Cardiac fibroblast (primary cell): ENCODE measurements around the gene PLS1.

Experiments
- DNase-seq, 2 donors: peaks; one replicate each; pipeline versions ENCODE4 v3.0.0 to v3.0.0-alpha.2; 2010; ENCODE audit warnings: low read depth in 2 of 2
- H3K4me3 ChIP-seq, 2 donors: replicated peaks in 1 of 2; 1 replicate in 1 of 2; 2 replicates in 1 of 2; pipeline ENCODE4 v1.5.1; 2011; ENCODE audit warnings: low read depth in 2 of 2, low read length in 2 of 2, mild to moderate bottlenecking in 2 of 2, moderate library complexity in 1 of 2
- CTCF ChIP-seq: IDR thresholded peaks from one replicate; pipeline ENCODE4 v1.5.1; 2011; ENCODE audit warnings: low read depth, mild to moderate bottlenecking, low read length, inconsistent platforms

PLS1 gene

GRCh38 chr3:142647856-142648255 is 51.7 kb downstream of the PLS1 start:
- no peak for TF ChIP-seq CTCF
- H3K4me3 ChIP-seq, result no peak overlapping the region
- DNase-seq, result peak in 1 of 2 donors; percentile 34

- no peak for DNase-seq
- TF ChIP-seq CTCF, result no peak
- H3K4me3 ChIP-seq, result no peak overlapping the region
These were observed 52.8 kb downstream of the PLS1 start for GRCh38 chr3:142648950-142649349.

GRCh38 chr3:142650001-142650693 is 54.0 kb downstream of the PLS1 start:
- DNase-seq, result peak in 1 of 2 donors; percentile 60
- H3K4me3 ChIP-seq, result no peak overlapping the region
- TF ChIP-seq CTCF, result no peak

- TF ChIP-seq CTCF, result no peak
- DNase-seq, result peak in 1 of 2 donors; percentile 7
These were observed 55.5 kb downstream of the PLS1 start for GRCh38 chr3:142651711-142652110.

GRCh38 chr3:142652826-142653292 is 56.7 kb downstream of the PLS1 start:
- DNase-seq, result no peak
- TF ChIP-seq CTCF, result no peak
- H3K4me3 ChIP-seq, result no peak overlapping the region

More at GRCh38 chr3:142651711-142652110, 55.5 kb downstream of the PLS1 start:
- H3K4me3 ChIP-seq, result no peak overlapping the region

GRCh38 chr3:142656575-142656974 is 60.4 kb downstream of the PLS1 start:
- H3K4me3 ChIP-seq, result no peak overlapping the region
- TF ChIP-seq CTCF, result no peak
- no peak for DNase-seq

- DNase-seq, result no peak
- TF ChIP-seq CTCF, result no peak
- no peak overlapping the region for H3K4me3 ChIP-seq
These were observed 60.8 kb downstream of the PLS1 start for GRCh38 chr3:142657033-142657432.
